Iris pigment epithelial cell (primary cell): ENCODE results near the gene KCNMA1.
A peak's percentile ranks its signal among the peaks of the same experiment; 100 is the strongest.

Experiments
- DNase-seq: peaks from one replicate; pipeline ENCODE4 v3.0.0-alpha.2; 2011; ENCODE audit warnings: low read depth

The KCNMA1 gene

DNA sequence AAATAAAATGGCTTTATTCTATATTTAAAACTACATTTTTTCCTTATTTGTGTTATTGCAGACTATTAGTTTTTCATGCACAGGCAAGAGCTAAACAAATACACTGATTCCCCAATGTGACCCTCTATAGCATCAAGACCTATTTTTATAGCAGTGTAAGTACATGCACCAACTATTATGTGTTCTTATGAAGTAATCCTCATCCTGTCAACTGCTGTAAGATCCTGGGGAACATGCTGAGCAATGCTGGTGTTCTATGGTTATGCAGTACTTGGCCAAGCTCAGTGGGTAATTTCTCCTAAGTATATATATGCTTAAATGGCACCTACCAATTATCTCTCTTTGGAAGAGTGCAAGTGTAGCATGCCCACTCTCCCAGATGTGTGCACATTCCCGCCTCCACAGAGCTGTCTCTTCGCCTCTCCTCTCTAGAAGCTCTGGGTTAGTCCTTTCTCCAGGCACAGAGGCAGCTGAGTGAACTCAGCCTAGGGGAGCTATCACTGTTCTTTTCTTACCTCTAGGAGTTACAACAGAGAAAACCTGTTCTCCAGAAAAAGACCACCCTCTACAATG is 428.8 kb downstream of the KCNMA1 start:
- no peak for DNase-seq

DNA sequence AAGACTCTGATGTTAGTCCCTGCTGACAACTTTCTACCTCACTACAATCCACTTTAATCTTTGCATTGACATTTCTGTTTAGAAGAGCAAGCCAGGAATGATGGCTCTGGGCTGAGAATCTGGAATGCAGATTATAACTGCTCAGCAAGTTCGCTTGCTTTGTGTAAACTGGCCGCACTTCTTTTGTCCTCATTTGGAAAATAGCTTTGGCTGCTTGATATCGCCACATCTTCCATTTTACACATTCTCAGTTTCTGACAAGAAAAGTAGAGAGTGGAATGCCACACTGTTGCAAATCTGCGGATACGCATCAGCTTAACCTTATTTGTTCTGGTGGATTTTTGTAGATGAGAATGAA is 429.8 kb downstream of the KCNMA1 start:
- no peak for DNase-seq

DNA sequence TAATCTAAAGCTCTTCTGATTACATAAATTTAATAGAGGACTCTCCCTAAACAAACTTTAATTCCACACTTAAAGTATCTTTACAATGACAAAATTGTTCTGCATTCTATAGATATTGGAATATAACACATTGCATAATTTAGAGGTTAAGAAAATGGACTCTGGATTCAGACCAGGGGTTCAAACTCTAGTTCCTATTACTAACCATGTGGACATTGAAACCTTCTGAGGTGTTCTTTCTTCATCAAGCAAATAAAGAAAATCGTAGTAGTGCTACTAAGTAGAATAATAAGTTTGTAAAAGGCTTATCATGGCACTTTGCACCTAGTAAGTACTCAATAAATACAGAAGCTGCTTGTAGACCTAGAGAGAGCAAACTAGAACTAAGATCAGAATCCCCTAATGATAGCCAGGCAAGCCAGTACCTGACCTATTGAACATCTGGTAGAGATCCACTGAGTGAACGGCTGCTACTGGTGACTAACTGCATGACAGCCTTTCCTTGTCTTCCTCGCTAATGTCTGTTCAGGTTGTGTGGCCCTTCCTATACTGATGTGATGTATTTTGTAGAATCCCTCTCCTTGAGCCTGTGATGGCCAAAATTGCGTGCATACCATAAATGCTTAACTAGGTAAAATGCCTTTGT is 430.3 kb downstream of the KCNMA1 start:
- DNase-seq = no peak

DNA sequence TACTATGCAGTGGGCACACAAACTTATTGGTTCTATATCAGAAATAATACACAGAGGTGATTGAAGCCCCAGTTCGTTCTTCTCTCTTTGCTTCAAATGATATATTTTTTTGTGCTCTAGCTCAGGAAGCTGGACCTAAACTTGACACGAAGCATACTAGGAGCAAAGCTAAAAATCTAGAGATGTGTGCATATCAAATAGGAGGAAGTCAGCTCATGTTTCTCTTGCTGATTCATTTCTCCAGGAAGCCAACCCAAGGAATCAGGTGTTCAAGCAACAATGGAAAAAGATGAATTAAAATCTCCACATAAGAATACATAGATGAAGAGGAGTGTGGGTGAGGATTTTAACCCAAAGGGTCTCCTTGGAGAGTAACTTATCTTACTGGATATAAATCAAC is 432.5 kb downstream of the KCNMA1 start:
- DNase-seq = no peak

DNA sequence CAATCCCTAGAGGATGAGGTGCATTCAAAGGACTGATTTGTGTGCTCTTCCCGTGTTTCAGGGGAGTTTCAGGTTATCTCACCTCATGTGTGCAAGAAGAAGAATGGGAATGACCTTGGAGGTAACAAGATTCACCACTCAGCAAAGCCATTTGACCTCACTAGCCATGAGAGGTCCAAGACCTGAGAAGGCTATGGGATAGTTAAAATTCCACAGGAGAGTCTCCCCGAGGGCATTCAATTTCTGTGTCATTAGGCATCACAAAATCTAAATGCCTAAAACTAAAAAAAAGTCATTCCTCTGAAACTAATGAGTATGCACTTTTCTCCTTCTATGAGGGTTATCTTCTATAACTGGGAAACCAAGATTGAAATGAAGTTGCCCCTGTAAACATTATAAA is 433.4 kb downstream of the KCNMA1 start:
- no peak for DNase-seq

DNA sequence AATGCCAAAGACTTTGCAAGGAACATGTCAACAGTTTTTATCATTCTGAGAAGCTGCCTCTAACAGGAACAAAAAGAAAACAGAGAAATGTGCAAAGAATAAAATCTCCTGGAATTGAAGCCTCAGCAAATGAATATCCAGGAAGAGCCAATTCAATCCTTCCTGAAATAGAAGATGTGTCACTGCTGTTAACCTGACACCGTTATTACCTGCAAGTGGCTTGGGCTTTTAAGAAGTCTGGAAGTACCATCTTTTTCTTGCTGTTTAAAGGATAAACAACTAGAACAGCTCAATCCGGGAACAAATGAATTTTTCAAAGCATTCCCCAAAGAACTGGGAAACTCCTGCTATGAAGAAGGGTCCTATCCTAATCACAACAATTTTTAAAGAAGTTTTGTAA is 434.8 kb downstream of the KCNMA1 start:
- no peak for DNase-seq

DNA sequence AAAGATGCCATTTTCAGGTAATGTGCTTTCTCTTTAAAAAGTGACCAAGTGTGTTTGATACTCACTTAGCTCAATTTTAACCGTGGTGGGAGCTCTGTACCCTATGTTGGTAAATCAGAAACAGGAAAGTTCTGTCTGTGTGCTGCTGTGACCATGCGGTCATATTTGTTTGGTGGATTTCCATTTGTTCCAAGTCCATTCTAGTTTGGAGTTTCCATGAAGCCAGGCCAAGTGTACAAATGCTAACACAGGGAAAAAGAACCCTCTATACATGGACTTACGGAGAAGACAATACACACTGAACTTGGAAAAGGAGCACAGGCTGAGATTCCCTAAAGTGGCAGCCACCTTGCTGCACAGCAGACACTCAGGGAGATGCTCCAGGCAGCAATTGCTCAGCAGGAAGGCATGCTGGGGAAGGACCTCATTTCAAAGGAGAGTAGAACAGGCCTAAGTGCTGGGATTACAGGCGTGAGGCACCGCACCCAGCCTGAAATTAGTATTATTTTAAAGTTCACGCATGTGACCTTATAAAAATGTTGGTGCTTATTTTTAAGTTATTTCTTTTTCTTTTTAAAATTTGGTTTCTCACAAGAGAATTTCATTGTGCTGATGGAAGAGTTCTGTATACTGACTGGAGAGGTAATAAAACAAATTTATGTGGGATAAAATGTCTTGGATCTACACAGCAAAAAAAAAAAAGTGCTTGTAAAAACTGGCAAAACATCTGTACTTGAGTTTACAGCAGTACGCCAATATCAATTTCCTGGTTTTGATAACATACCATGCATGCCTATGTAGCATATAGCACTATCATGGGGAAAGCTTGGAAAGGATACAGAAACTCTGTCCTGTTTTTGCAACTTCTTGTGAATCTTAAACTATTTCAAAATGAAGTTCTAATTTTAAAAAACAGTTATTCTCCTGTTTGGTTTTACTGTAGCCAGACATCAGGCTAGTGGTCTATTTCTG is 436.2 kb downstream of the KCNMA1 start:
- DNase-seq = no peak

DNA sequence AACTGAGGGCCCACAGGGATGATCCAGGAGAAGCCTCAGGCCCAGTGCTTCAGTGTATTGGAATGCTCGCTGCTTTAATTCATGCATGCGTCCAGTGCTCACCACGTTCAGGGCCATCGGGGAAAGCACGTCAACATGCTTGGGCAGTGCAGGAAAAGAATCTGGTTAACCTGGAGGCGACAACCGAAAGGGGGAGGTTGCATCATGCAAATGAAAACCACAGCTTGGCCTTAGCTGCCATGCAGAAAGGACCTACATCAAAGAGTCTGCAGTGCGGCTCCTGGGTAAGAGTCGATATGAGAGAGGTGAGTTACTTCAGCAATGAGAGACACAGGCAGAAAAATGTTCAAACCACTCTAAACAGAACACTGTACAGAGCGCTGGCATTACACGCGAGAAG is 440.1 kb downstream of the KCNMA1 start:
- no peak for DNase-seq

DNA sequence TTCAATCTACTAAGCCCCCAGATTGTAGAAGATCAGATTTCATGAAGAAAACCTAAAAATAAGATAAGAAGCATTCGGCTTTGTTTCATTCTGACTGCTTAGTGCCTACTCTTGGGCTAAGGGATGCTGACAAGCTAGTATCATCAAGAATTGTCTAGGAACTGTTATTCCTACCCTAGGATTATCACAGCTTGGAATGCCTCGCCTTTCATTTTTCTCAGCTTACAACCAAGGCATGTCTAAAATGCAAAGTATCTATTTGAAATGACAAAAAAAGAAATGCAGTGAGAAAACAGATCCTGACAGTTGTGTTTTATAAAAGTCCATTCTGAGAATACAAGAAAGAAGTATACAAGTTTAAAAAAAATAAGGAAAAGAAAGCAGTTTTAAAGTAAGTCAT is 441.0 kb downstream of the KCNMA1 start:
- no peak for DNase-seq

DNA sequence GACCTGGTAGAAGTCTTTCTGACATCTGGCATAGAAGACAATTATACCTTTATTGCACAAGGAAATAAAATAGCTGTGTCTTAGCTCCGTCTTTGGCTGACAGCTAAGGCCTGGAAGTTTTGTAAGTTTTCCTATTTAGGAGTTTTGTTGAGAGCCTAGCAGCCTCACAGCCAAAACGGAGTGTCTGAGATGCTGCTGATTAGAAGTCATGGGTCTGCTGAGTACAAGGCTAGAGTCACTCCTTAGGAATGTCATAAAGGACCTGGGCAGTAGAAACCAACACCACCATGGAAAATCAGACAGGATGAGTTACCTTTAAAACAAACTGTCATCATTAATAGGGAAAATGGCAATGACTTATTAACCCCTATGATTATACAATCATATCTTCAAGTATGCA is 442.5 kb downstream of the KCNMA1 start:
- peak; percentile 88 for DNase-seq

DNA sequence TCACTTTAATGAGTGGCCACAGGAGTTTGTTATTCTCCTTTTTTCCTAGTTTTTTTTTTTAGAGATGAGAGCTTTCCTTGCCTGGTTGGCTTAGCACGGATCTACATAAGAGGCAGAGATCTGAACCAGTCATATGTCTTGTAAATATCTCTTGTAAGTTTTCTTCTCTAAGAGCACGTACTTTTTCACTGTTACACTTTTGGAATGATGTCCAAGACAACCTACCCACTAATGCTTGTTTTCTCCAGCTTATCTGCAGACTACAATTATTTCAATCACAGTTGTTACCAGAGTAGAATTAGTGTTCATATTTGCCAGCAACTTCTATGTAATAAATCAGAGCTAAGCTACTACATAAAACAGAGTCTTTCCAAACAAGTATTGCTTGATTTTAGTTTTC is 444.6 kb downstream of the KCNMA1 start:
- no peak for DNase-seq

DNA sequence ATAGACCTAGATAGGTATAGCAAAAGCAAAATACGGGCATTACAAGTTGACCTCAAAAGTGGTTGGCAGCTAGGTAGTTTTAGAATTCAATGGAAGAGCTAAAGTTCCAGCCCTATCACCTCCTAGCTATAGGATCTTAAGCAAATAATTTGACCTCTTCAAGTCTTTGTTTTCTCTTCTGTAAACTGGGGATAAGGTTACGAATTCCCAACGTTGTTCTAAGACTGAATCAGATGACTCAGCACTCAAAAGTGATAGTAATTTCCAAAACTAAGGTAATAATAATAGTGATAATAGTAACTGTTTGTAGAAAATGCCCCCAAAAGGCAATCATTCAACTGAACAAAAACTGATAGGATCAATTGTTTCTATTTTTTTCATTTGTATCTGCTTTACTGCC is 445.2 kb downstream of the KCNMA1 start:
- peak; percentile 39 for DNase-seq

DNA sequence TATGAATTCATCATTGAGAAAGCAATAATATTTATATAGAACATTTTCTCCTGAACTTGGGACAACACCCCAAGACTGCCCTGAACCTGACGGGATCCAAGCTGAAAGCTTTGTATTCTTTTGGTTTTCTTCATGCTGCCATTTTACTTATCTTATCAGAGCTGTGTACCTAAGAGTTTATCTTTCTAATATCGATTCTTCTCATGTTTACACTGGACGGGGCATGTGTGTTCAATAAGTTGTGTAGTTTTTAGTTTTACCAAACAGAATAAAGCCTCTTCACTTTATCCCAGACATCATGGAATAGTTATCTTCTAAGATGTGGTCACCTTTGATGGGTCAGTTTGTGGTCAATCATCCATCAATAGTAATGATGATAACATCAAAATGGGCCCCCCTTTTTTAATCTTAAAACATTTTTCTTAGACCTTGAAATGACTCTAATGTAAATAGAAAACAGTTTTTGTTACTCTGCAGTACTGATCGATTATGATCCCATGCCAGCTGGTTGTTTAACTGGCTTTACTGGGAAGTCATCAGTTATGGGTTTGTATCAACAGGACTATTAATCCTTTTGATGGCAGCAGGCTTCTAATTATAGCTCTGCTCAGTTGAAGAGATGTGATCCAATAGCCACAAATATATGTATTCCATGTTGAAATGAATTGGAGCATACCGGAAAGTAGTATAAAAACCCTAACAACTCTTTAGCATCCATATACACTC is 446.1 kb downstream of the KCNMA1 start:
- DNase-seq = no peak

DNA sequence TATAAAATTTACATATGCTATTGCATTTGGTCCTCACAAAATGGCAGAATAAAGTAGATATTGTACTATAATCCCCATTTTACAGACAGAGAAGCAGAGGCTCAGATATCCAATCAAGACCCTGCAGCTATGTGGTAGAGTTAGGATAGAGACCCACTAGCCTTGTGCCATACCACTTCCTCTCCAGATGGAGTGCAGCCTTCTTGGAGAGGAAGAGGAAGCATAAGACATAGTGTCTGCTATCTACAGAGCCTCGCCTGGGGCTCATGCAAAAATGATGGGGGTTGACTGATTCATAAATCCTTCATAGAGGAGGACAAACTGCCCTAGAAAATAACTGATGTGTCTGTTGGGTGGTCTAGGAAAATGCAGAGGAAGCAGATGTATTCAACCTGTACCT is 447.3 kb downstream of the KCNMA1 start:
- no peak for DNase-seq

DNA sequence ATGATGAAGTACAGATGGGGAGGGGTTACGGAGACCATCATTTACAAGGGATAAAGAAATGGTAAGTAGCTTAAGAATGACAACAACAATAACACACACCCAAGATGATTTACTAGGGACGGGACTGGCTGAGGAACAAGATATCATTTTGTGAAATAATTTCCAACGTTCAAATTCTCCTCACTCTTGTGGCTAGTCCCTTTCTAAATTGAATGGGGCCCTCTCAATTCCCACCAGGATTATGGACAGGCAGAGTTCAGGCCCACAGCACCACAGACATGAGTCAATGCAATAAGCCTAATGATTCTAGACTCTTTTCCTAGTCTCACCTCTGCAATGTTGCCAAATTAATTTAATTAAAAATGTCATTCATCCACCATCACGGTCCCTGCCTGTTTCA is 448.1 kb downstream of the KCNMA1 start:
- DNase-seq = no peak

DNA sequence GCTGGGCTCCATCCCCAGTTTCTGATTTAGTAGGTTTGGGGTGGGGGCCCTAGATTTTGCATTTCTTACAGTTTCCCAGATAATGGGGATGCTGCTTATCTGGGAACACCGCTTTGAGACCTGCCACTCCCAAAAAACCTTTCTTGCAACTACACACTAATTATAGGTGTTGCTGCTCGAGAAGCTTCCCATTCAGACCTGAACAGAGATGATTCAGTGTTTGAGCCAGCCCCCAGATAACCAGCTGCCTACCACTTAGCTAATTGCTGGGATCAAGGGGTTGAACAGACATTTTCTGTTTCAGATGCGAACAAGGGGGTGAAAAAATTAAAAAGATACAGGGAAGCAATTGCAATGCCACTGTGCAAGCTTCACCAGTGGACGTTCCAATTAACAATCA is 448.5 kb downstream of the KCNMA1 start:
- no peak for DNase-seq

DNA sequence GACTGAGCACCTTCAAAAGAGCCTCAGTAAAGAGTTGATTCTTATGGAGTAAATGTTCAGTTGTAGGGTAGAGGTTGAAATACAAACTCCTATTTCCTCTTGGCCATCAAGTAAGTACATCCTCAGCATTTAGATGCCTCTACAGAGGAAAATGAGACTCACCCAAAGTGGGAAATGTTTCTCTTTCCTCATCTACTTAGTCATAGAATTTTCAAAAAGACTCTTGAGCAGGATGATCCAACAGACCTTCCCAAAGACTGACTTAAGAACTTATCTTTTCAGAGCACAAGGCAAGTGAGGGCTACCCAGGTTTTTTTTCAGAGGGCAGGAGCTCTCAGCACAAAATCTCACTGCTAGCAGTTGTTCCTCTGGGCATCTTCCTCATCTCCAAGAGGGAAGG is 449.1 kb downstream of the KCNMA1 start:
- peak; percentile 27 for DNase-seq

DNA sequence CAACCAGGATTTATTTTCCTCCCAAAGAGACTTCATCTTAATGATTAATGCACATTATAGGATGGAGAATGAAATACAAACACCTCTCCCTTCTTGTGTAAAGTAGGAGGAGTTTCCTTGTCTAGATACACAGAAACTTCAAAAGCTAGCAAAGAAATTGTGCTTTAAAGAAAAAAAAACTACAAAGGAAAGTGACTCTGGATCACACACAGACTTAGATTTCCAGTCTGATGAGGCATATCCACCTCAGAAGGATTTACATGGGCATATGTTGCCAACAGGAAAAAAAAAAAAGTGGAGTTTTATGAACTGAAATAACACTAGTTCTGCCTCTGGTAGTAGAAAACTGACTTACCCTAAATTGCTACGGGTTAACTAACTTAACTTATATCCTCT is 449.6 kb downstream of the KCNMA1 start:
- DNase-seq = no peak

DNA sequence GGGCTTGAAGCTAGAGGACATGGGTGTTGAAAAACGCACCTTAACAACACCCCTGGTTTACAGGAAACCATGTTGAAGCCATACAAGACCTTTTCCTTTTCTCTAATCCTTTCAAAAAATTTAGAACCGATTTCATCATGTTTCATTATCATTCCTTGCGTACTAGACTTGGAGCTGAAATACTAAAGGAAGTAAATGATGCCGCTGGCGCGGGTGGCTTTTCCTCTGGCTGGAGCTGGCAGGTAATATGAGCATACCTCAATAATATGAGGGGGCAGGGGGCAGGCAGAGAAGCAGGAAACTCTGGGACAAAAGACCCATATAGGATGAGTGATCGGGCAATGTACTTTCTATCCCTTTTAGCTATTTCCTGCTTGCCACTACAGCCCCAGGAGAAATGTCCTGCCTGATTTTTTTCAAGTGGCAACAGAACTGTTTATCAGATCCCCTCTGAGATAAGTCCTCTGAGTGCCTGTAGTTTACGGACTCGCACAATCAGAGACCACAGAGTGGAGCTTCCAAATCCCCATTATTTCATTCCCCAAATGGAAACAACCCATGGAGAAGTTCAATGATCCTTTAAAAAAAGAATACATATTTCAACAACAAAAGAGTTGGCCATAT is 450.1 kb downstream of the KCNMA1 start:
- DNase-seq = no peak

DNA sequence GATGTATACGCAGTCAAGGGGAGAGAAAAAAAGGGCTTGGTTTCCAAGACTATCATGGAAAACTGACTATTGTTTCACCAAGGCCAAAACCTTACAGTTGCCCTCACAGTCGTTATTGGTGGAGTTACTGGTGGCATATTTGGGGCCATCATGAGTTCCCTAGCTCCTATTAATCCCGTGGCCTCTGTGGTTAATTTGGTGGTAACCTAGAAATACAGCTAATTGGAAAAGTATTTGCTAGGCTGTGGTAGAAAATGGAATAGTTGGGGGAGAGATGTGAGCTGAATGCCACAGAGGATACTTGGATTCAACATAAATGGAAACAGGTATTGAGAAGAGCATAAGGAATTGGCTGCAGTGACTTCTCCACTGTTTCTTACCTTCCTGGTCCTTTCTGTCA is 450.7 kb downstream of the KCNMA1 start:
- DNase-seq = no peak

DNA sequence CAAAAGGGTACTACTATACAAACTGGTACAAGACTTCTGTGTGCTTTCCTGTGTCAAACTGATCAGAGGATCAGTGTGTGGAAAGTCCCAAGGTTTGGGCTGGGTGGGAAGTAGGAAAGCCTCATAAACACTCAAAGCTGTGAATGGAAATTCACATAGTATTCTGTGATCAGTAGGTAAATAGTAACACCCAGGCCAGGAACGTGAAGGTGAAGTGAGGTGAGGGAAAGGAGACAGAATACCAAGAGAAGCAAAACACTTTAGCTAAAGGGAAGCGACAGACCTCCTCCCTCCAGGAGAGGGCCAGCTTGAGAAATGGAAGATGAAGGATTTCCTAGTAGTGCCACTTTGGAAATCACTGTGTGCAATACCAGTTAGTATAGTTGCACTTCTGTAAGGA is 451.9 kb downstream of the KCNMA1 start:
- DNase-seq = no peak

DNA sequence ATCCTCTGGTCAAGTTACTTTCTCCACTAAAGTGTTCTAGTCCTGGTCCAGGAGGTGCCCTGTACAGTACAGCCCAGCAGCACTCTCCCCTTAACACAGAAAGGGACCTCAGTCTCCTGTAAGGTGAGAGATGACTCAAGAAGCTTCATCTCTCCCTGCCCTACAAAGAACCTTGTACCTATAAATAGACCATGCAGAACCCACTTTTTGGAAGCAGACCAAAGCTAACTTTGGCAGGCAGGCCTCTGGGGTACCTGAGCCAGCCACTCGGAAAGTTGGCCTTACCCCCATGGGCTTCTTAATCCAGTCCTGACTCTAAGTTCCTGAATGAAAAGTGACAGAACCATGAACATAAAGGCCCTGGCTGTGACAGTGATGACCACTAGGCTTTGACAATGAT is 454.8 kb downstream of the KCNMA1 start:
- no peak for DNase-seq
